ENCODE data around the gene DMRT3.

DNA sequence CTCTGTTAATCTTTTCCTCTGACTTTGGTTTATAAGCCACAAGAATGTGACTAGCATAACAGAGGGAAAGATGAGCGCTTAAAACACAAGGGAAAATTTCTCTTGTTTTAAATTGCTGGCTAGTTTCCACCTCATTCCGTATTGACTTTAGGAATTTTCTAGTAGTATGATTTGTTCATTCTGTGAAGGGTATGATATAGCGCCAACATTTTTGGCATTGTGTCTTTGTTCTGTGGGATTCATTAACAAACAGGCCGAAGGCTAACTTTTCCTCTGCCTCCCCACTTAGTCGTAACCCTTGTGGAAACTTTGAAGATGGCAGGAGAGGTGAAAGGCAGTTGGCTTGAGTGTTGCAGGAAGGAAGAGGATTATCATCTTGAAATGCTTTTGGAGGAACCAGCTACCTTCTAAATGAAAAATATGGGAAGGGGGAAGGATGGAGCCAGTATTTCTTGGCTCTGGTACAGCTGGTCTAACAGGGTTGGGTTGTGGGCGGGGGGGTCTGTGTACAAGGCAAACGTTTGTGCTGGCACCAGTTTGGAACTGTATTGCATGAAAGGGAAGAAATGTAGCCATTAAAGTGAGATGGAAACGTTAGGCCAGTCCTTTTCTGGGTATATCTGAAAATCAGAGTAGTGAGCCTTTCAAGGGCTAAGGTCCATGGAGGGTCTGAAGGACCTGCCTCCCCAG, 52.2 kb downstream of the DMRT3 start:
- TF ChIP-seq, protein P1, sequence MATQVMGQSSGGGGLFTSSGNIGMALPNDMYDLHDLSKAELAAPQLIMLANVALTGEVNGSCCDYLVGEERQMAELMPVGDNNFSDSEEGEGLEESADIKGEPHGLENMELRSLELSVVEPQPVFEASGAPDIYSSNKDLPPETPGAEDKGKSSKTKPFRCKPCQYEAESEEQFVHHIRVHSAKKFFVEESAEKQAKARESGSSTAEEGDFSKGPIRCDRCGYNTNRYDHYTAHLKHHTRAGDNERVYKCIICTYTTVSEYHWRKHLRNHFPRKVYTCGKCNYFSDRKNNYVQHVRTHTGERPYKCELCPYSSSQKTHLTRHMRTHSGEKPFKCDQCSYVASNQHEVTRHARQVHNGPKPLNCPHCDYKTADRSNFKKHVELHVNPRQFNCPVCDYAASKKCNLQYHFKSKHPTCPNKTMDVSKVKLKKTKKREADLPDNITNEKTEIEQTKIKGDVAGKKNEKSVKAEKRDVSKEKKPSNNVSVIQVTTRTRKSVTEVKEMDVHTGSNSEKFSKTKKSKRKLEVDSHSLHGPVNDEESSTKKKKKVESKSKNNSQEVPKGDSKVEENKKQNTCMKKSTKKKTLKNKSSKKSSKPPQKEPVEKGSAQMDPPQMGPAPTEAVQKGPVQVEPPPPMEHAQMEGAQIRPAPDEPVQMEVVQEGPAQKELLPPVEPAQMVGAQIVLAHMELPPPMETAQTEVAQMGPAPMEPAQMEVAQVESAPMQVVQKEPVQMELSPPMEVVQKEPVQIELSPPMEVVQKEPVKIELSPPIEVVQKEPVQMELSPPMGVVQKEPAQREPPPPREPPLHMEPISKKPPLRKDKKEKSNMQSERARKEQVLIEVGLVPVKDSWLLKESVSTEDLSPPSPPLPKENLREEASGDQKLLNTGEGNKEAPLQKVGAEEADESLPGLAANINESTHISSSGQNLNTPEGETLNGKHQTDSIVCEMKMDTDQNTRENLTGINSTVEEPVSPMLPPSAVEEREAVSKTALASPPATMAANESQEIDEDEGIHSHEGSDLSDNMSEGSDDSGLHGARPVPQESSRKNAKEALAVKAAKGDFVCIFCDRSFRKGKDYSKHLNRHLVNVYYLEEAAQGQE (IDR thresholded peaks at IDR 0.05; ENCODE audit: insufficient read depth in 1 of 2, low read depth in 2 of 2, low read length in 2 of 2): no peak
- TF ChIP-seq TAF1 (IDR thresholded peaks at IDR 0.05; ENCODE audit: borderline replicate concordance, insufficient read depth, low read length) (no peak), POLR2AphosphoS5 (IDR thresholded peaks at IDR 0.05; ENCODE audit: low read depth, low read length) (no peak), SIN3A (IDR thresholded peaks at IDR 0.05; ENCODE audit: borderline replicate concordance, insufficient read depth, low read length) (no peak)
